ENCODE measurements around the gene SLC5A7. TPM values are rescaled to one million over a fixed set of nuclear protein-coding genes. Genes with fewer than 3 reads are reported as not detected.

The SLC5A7 gene
- polyA plus RNA-seq, 2 donors: 0.02 TPM; not detected in 1

DNA sequence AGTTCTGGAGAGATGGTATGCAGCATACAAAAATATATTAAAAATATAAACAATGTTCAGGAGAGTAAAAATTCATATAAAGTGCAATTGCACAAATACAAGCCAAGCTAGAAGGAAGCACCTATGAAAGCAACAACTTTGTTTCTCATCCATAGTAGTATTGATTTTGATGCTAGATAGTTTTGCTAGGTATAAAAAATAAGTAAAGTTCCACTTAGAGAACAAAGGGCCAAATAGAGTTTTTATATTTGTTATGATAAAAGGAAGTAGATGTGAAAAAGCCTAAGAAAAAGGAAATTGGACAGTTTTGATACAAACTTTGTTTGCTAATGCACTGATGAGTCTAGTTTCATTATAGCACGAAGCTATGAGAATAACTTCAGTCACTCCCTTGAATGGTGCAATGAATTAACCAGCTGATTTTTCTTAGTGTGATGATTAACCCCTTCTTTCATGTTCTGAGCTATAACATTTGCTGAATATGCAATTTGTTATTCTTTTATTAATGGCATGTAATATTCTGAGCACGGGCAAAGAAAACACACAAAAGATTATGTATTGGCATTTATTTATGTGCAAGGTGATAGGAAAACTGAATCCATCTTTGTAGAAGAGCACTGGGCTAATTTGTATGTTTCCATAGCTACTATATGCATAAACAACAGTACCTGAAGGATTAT is 24.7 kb downstream of the SLC5A7 start:
- 73 to 82% methylated on average over 2 of the region's 2 CpGs for WGBS, 2 donors
- no peak overlapping the region for H3K4me3 ChIP-seq (ENCODE audit: low read depth in 1 of 2, low read length in 2 of 2)
- no peaks in the 10 kb centered on the region for H3K4me1 ChIP-seq (ENCODE audit: control insufficient read depth in 2 of 2, insufficient read depth in 2 of 2, low read length in 1 of 2)
- H3K36me3 ChIP-seq (ENCODE audit: control insufficient read depth in 2 of 2, insufficient read depth in 2 of 2, low read length in 1 of 2): no peaks in the 10 kb centered on the region
- H3K9me3 ChIP-seq (ENCODE audit: control insufficient read depth in 2 of 2, insufficient read depth in 1 of 2, low read depth in 1 of 2, low read length in 1 of 2): no peaks in the 10 kb centered on the region
- no peak overlapping the region for H3K27ac ChIP-seq (ENCODE audit: low read depth in 2 of 2, low read length in 1 of 2)
- H3K27me3 ChIP-seq (ENCODE audit: control insufficient read depth in 1 of 2, insufficient read depth in 2 of 2, low read length in 2 of 2): no peaks in the 10 kb centered on the region

DNA sequence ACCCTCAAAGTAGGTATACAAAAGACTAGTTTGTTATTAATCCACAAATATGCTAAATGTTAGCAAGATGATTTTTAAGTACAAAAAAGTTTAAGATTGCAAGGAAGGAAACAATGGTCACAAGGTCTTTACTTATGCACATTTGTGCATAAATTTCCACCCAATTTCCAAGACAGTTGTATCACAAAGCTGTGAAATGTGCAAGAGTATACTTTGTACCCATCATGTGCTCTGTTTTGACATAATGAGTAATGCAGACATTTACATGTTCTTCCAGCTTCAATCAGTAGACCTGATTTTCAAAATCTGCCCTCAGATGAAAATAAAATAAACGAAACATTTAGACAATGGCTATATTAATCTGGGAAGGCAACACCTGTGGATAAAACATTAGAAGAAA is 27.0 kb downstream of the SLC5A7 start:
- H3K4me3 ChIP-seq (ENCODE audit: low read depth in 1 of 2, low read length in 2 of 2): no peak overlapping the region
- no peaks in the 10 kb centered on the region for H3K36me3 ChIP-seq (ENCODE audit: control insufficient read depth in 2 of 2, insufficient read depth in 2 of 2, low read length in 1 of 2)
- WGBS, 2 donors: 82 to 83% methylated on average over 1 of the region's 1 CpG
- H3K4me1 ChIP-seq (ENCODE audit: control insufficient read depth in 2 of 2, insufficient read depth in 2 of 2, low read length in 1 of 2): no peaks in the 10 kb centered on the region
- no peak overlapping the region for H3K27ac ChIP-seq (ENCODE audit: low read depth in 2 of 2, low read length in 1 of 2)
- H3K27me3 ChIP-seq (ENCODE audit: control insufficient read depth in 1 of 2, insufficient read depth in 2 of 2, low read length in 2 of 2): peaks cover 0 to 2% of the 10 kb centered on the region in 2 donors
- H3K9me3 ChIP-seq (ENCODE audit: control insufficient read depth in 2 of 2, insufficient read depth in 1 of 2, low read depth in 1 of 2, low read length in 1 of 2): no peaks in the 10 kb centered on the region

DNA sequence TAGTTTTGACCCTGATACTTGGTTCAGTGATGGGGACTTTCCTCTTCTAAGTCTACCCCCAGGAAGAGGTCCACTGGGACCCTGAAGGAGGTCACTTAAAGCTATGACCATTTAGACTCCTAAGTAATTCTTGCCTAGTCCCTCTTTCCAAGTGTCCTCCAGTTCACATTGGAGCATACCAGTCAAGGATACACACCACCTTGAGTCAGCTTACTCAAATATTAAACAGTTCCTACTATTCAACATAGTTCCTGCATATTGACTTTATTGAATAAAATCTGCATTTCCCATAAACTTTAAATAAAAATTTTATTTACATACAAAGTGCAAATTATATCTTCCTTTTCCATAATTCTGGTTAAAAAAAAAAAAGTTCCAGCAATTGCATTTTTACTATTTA is 36.3 kb downstream of the SLC5A7 start:
- Histone ChIP-seq H3K4me3 (ENCODE audit: low read depth in 1 of 2, low read length in 2 of 2) (no peak overlapping the region), H3K4me1 (ENCODE audit: control insufficient read depth in 2 of 2, insufficient read depth in 2 of 2, low read length in 1 of 2) (no peaks in the 10 kb centered on the region), H3K36me3 (ENCODE audit: control insufficient read depth in 2 of 2, insufficient read depth in 2 of 2, low read length in 1 of 2) (no peaks in the 10 kb centered on the region), H3K9me3 (ENCODE audit: control insufficient read depth in 2 of 2, insufficient read depth in 1 of 2, low read depth in 1 of 2, low read length in 1 of 2) (no peaks in the 10 kb centered on the region), H3K27ac (ENCODE audit: low read depth in 2 of 2, low read length in 1 of 2) (no peak overlapping the region), H3K27me3 (ENCODE audit: control insufficient read depth in 1 of 2, insufficient read depth in 2 of 2, low read length in 2 of 2) (peaks cover 0 to 2% of the 10 kb centered on the region in 2 donors)

DNA sequence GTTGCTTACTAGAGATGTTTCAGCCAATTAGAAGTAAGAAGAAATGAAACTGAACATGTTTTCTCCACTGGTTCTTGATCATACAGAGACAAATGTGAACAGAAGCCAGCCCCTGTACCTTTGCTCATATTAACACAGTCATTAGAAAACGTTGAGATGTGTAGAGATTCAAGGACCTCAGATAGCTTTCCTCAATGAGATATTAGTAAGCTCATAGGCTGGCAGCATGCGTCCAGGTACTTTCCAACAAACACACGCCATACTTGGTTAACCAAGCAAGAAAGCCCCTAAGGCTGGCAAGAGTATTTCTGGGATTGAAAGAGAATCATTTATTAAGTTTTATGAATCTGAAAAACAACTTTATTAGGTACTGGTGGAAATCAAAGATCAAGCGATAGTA is 37.5 kb downstream of the SLC5A7 start:
- WGBS, 2 donors: 67 to 72% methylated on average over 4 of the region's 4 CpGs
- no peaks in the 10 kb centered on the region for H3K4me1 ChIP-seq (ENCODE audit: control insufficient read depth in 2 of 2, insufficient read depth in 2 of 2, low read length in 1 of 2)
- H3K4me3 ChIP-seq (ENCODE audit: low read depth in 1 of 2, low read length in 2 of 2): no peak overlapping the region

DNA sequence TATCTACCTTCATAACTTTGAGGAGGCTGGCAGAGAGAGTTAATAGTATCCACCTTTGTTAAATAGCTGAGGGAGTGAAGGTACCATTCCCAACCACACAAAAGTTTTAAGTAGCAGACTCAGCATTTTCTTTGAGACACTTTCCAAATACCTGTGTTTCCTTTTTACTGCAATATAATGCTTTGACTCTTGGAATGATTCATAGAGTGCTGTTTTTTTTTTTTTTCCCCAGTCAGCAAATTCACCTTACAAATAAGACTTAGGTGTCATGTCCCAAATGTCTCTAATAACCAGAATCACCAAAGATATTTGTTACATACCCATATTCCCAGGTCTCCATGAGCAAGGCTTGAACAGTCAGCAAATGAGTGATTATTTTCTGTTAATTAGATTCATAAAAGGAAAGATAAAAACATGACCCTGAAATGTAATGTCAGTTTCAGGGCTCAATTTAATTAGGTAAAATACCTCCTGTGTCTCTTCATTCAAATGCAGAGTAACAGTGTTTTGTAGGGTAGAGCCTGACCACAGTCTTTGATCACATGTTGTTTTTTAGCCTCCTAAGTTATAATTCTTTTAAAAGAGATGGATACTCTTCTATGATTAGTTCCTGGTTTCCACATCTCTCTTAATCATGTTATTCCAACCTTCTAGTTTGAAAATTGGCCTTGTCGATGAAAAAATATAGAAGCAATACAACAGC is 39.9 kb downstream of the SLC5A7 start:
- Histone ChIP-seq H3K27ac (ENCODE audit: low read depth in 2 of 2, low read length in 1 of 2) (no peak overlapping the region), H3K4me3 (ENCODE audit: low read depth in 1 of 2, low read length in 2 of 2) (no peak overlapping the region), H3K36me3 (ENCODE audit: control insufficient read depth in 2 of 2, insufficient read depth in 2 of 2, low read length in 1 of 2) (no peaks in the 10 kb centered on the region), H3K4me1 (ENCODE audit: control insufficient read depth in 2 of 2, insufficient read depth in 2 of 2, low read length in 1 of 2) (no peaks in the 10 kb centered on the region), H3K27me3 (ENCODE audit: control insufficient read depth in 1 of 2, insufficient read depth in 2 of 2, low read length in 2 of 2) (no peaks in the 10 kb centered on the region), H3K9me3 (ENCODE audit: control insufficient read depth in 2 of 2, insufficient read depth in 1 of 2, low read depth in 1 of 2, low read length in 1 of 2) (peaks cover 0 to under 1% of the 10 kb centered on the region in 2 donors)
- WGBS, 2 donors: 93 to 94% methylated on average over 1 of the region's 1 CpG

More for the DNA sequence above, 37.5 kb downstream of the SLC5A7 start:
- H3K36me3 ChIP-seq (ENCODE audit: control insufficient read depth in 2 of 2, insufficient read depth in 2 of 2, low read length in 1 of 2): no peaks in the 10 kb centered on the region
- H3K27me3 ChIP-seq (ENCODE audit: control insufficient read depth in 1 of 2, insufficient read depth in 2 of 2, low read length in 2 of 2): no peaks in the 10 kb centered on the region
- H3K9me3 ChIP-seq (ENCODE audit: control insufficient read depth in 2 of 2, insufficient read depth in 1 of 2, low read depth in 1 of 2, low read length in 1 of 2): no peaks in the 10 kb centered on the region
- H3K27ac ChIP-seq (ENCODE audit: low read depth in 2 of 2, low read length in 1 of 2): no peak overlapping the region

DNA sequence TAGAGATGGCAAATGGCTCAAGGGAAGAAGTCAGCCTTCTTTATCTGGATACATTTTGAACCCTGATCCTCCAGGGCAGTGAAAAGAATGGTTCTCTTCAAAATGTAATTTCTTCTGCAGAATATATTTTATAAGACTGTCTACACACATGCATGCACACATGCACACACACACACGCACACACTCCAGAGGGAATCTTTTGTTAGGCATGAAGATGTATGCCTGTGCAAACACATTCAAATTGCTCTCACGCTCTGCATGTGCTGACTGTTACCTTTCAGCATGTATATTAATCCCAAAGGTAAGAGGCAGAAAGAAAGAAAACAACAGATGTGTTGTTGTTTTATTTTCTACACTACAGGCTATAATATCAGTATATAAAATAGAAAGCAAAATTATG is 43.2 kb downstream of the SLC5A7 start:
- Histone ChIP-seq H3K4me1 (ENCODE audit: control insufficient read depth in 2 of 2, insufficient read depth in 2 of 2, low read length in 1 of 2) (no peaks in the 10 kb centered on the region), H3K27ac (ENCODE audit: low read depth in 2 of 2, low read length in 1 of 2) (no peak overlapping the region), H3K27me3 (ENCODE audit: control insufficient read depth in 1 of 2, insufficient read depth in 2 of 2, low read length in 2 of 2) (no peaks in the 10 kb centered on the region), H3K36me3 (ENCODE audit: control insufficient read depth in 2 of 2, insufficient read depth in 2 of 2, low read length in 1 of 2) (no peaks in the 10 kb centered on the region), H3K9me3 (ENCODE audit: control insufficient read depth in 2 of 2, insufficient read depth in 1 of 2, low read depth in 1 of 2, low read length in 1 of 2) (peaks cover 4 to 5% of the 10 kb centered on the region in 2 donors), H3K4me3 (ENCODE audit: low read depth in 1 of 2, low read length in 2 of 2) (no peak overlapping the region)
- WGBS, 2 donors: 90% methylated on average over 2 of the region's 2 CpGs

DNA sequence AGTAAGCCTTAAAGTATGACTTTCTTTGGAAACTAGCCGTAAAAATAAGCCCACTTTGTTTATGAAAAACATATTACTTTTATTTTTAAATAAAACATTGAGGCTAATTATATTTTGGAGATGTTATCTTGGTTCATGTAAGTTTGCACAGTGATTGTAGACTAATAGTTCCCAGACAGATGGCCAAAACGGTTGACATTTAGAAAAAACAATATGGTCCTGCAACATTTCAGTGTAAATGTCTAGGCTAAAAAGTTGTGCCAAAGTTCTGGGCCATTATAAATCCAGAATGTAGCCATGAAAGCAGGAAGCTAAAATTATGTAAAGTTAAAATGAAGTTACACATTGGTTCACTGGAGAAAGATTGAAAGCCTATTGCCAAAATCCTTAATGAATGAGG is 43.6 kb downstream of the SLC5A7 start:
- peaks cover 4 to 5% of the 10 kb centered on the region in 2 donors for H3K9me3 ChIP-seq (ENCODE audit: control insufficient read depth in 2 of 2, insufficient read depth in 1 of 2, low read depth in 1 of 2, low read length in 1 of 2)
- 51% methylated on average over 2 of the region's 2 CpGs for WGBS, 2 donors

DNA sequence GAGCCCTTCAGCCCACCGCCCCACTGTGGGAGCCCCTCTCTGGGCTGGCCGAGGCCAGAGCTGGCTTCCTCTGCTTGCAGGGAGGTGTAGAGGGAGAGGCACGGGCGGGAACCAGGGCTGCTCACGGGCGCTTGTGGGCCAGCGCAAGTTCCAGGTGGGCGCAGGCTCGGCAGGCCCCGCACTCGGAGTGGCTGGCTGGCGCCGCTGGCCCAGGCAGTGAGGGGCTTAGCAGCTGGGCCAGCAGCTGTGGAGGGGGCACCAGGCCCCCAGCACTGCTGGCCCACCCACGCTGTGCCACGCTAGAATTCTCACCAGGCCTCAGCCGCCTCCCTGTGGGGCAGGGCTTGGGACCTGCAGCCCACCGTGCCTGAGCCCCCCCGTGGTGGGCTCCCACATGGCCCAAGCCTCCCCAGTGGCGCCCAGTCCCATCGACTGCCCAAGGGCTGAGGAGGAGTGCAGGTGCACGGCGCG is 45.2 kb downstream of the SLC5A7 start:
- Histone ChIP-seq H3K36me3 (ENCODE audit: control insufficient read depth in 2 of 2, insufficient read depth in 2 of 2, low read length in 1 of 2) (no peaks in the 10 kb centered on the region), H3K4me3 (ENCODE audit: low read depth in 1 of 2, low read length in 2 of 2) (no peak overlapping the region), H3K9me3 (ENCODE audit: control insufficient read depth in 2 of 2, insufficient read depth in 1 of 2, low read depth in 1 of 2, low read length in 1 of 2) (peaks cover 4 to 5% of the 10 kb centered on the region in 2 donors), H3K27ac (ENCODE audit: low read depth in 2 of 2, low read length in 1 of 2) (no peak overlapping the region), H3K27me3 (ENCODE audit: control insufficient read depth in 1 of 2, insufficient read depth in 2 of 2, low read length in 2 of 2) (no peaks in the 10 kb centered on the region), H3K4me1 (ENCODE audit: control insufficient read depth in 2 of 2, insufficient read depth in 2 of 2, low read length in 1 of 2) (no peaks in the 10 kb centered on the region)
- 95 to 96% methylated on average over 21 to 23 of the region's 23 CpGs for WGBS, 2 donors

More for the DNA sequence above, 43.6 kb downstream of the SLC5A7 start:
- Histone ChIP-seq H3K4me3 (ENCODE audit: low read depth in 1 of 2, low read length in 2 of 2) (no peak overlapping the region), H3K27ac (ENCODE audit: low read depth in 2 of 2, low read length in 1 of 2) (no peak overlapping the region), H3K36me3 (ENCODE audit: control insufficient read depth in 2 of 2, insufficient read depth in 2 of 2, low read length in 1 of 2) (no peaks in the 10 kb centered on the region), H3K4me1 (ENCODE audit: control insufficient read depth in 2 of 2, insufficient read depth in 2 of 2, low read length in 1 of 2) (no peaks in the 10 kb centered on the region), H3K27me3 (ENCODE audit: control insufficient read depth in 1 of 2, insufficient read depth in 2 of 2, low read length in 2 of 2) (no peaks in the 10 kb centered on the region)

DNA sequence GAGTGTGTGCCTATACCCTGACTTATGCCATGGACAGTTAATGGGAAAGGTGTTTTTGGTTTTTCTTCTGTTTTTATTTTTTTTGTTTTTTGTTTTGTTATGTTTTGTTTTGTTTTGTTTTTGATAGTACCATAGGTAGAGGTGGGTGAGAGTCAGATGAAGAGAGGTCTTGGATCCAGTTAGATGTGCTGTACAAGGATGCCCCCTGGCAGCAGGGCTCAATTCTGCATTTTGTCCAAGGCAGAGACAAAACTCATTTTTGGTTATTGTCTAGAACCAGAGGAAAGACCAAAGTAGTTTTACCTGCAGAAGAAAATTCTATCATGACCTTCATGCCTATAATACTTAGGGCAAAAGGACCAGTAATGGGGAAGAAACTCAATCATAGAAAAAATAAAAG is 48.5 kb downstream of the SLC5A7 start:
- Histone ChIP-seq H3K4me3 (ENCODE audit: low read depth in 1 of 2, low read length in 2 of 2) (no peak overlapping the region), H3K9me3 (ENCODE audit: control insufficient read depth in 2 of 2, insufficient read depth in 1 of 2, low read depth in 1 of 2, low read length in 1 of 2) (peaks cover 4 to 5% of the 10 kb centered on the region in 2 donors), H3K4me1 (ENCODE audit: control insufficient read depth in 2 of 2, insufficient read depth in 2 of 2, low read length in 1 of 2) (no peaks in the 10 kb centered on the region), H3K27ac (ENCODE audit: low read depth in 2 of 2, low read length in 1 of 2) (no peak overlapping the region), H3K36me3 (ENCODE audit: control insufficient read depth in 2 of 2, insufficient read depth in 2 of 2, low read length in 1 of 2) (no peaks in the 10 kb centered on the region), H3K27me3 (ENCODE audit: control insufficient read depth in 1 of 2, insufficient read depth in 2 of 2, low read length in 2 of 2) (no peaks in the 10 kb centered on the region)

DNA sequence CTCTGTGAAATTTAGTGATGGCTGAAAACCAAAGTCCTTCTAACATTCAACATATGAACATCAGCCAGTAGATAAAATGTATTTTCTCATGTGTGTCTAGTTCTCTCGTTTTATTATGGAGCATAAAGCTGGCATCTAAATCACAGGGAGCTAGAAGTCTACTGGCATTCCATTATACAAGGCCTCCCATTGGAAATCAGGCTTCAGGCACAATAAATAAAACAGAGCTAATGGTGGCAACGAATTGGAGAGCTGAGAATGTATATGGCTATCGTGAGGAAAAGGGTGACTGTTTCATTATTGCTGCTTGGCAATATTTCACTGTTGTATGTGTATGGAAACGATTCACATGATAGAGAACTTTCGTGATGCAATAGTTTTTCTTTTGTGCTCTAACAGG is 62.4 kb downstream of the SLC5A7 start:
- no peaks in the 10 kb centered on the region for H3K9me3 ChIP-seq (ENCODE audit: control insufficient read depth in 2 of 2, insufficient read depth in 1 of 2, low read depth in 1 of 2, low read length in 1 of 2)
- H3K4me1 ChIP-seq (ENCODE audit: control insufficient read depth in 2 of 2, insufficient read depth in 2 of 2, low read length in 1 of 2): no peaks in the 10 kb centered on the region
- no peaks in the 10 kb centered on the region for H3K36me3 ChIP-seq (ENCODE audit: control insufficient read depth in 2 of 2, insufficient read depth in 2 of 2, low read length in 1 of 2)
- WGBS, 2 donors: 70 to 73% methylated on average over 5 of the region's 5 CpGs
- H3K4me3 ChIP-seq (ENCODE audit: low read depth in 1 of 2, low read length in 2 of 2): no peak overlapping the region
- no peaks in the 10 kb centered on the region for H3K27me3 ChIP-seq (ENCODE audit: control insufficient read depth in 1 of 2, insufficient read depth in 2 of 2, low read length in 2 of 2)
- H3K27ac ChIP-seq (ENCODE audit: low read depth in 2 of 2, low read length in 1 of 2): no peak overlapping the region

Measured in esophagus (tissue), 2 donors.